Hypothalamus (tissue), 51 donors: ENCODE results near the gene SNUPN.

Source experiments
- DNase-seq, 51 donors: peaks; one replicate each; lab custom pipeline; 2025; lab: John Stamatoyannopoulos, UW

The SNUPN gene

DNA sequence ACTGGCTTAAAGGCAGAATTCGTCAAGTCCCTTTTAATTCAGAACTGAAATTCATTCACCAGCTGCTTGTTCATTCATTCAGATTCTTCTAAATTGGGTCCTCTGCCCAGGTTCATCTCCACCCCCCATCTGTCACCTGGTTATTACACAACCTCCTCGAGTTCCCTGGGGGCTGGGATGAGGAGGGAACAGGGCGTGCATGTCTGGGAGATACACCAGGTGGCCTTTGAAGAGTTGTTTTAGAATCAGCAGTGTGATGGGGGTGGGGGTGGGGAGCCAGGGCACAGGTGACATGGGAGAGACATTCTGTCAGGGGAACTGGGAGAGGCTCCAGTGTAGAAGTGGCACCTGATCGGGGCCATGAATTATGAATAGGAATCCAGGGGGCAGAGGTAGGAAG lies 30.4 kb upstream of the SNUPN start:
- no peak for DNase-seq

DNA sequence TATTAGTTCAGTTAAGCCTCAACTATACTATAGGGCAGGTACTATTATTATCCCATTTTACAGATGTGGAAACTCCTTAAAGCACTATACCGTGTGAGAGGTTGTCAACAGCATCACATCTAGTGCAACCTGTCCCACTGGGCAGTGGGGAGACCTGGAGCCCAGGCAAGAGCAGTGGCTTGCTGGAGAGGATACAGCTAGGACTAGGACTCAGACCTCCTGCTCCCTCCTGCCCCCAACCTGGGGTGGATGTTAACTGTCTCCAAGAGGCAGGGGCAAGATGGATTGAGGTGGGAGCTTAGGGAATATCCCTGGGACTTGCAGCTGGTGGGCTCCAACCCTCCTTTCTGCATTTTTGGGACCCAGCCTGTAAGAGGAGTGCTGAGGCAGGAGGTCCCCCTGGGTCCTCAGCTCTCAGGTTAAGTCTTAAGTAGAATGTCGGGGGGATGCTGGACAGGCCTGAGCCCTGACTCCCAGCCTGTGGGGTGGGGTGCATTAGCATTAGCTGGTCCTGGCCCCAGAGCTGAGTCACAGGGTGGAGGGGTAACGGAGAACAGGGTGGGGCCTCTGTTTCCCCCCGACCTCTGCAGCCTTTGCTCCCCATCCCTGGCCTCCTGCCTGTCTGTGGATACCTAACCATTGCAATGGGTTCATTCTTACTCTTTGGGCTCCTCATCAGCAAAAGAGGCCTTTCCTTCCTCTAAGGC lies 28.8 kb upstream of the SNUPN start:
- no peak for DNase-seq

DNA sequence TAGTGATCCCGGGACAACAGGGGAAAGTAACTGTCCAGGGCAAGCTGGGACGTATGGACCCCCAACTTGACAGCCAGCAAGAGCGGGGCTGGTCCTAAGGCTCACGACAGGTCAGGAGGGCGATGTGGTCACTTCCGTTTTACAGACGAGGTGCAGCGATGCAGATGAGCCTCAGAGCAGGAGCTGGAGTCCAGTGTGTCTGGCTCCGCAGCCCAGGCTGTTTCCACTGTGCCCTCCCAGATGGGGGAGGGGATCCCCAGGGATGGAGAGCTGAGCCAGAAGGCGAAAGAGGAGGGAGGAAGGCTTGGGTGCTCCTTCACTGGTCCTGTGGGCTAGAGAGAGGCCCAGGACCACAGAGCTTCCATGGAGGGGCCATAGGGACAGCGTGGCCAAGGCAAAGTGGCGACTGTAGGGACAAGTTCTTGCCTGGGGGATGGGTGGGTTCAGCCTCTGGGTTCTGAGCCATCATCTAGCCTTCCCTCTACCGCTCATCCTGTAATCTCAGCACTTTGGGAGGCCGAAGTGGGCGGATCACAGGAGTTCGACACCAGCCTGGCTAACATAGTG lies 27.9 kb upstream of the SNUPN start:
- DNase-seq = no peak

DNA sequence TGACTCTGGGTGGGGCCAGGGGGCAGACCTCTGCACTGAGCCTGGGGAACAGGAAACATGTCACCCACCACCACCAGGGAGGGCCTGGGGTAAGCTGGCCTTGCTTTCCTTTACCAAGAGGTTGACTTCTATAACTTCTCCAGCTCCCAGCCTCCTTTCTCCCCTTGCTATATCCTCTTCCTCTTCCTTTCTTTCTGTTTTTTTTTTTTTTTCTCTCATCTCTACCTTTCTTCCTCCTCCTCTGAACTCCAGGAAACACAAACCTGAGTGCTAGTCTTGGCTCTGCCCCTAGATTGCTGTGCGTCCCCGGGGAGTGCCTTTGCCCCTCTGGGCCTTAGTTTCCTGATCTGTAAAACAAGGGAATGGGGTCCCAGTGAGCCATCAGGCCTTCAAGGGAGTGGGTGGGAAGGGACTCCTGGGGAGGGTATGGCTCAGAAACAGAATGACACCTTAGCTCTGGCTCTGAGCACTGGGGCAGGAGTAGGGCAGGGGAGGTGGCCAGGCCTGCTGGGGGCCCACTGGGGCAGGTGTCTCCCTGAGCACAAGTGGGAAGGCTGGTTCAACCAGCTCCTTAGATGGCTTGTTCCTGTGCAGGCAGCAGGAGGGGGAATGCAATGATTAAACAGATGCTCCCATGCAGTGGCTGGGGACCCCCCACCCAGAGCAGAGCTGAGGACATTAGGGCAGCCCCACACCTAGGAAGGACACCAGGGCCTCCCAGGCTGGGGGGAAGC lies 26.5 kb upstream of the SNUPN start:
- DNase-seq = no peak

DNA sequence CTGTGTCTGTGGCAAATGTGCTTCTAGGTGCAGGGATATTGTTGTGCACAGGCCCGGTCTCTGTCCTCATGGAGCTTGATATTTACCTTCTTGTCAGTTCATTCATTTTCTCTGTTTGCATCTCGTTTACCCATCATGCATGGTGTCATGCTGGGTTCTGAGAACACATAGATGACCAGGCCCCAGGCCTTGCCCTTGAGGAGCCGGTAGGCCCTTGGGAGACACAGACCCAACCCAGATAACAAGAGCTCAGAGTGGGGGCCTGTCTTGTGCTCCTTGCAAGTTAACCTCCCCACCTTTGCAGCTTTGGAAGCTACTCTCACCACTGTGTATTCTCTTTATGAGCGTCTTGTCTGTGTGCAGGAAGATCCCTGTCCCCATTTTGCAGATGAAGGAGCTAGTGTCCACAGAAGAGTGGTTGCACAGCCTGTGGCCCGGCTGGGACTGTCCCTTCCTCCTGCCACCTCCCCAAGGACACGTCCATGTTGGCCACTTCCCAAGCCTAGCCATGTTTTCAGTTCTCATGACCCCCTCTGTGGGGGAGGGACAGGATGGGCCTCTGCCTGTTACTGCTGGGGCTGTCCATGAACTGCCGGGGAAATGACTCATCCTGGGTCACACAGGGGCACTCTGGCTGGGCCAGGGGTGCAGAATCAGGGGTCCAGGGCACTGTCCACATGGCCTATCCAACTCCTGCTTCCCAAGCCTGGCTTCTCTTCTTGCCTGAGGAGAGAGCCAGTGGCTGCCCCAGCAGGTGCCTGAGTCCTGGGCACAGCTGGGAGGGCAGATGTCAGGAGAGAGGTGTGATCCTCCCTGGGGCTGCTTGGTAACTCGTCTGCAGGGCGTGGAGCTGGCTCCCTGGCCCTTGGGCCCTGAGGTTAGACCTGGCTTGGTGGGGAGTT lies 25.6 kb upstream of the SNUPN start:
- DNase-seq = no peak

DNA sequence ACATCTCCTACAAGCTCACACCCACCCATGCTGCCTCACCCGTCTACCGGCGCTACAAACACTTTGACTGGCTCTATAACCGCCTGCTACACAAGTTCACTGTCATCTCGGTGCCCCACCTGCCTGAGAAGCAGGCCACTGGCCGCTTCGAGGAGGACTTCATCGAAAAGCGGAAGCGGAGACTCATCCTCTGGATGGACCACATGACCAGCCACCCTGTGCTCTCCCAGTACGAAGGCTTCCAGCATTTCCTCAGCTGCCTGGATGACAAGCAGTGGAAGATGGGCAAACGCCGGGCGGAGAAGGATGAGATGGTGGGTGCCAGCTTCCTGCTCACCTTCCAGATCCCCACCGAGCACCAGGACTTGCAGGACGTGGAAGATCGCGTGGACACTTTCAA lies 24.3 kb upstream of the SNUPN start:
- DNase-seq = no peak

DNA sequence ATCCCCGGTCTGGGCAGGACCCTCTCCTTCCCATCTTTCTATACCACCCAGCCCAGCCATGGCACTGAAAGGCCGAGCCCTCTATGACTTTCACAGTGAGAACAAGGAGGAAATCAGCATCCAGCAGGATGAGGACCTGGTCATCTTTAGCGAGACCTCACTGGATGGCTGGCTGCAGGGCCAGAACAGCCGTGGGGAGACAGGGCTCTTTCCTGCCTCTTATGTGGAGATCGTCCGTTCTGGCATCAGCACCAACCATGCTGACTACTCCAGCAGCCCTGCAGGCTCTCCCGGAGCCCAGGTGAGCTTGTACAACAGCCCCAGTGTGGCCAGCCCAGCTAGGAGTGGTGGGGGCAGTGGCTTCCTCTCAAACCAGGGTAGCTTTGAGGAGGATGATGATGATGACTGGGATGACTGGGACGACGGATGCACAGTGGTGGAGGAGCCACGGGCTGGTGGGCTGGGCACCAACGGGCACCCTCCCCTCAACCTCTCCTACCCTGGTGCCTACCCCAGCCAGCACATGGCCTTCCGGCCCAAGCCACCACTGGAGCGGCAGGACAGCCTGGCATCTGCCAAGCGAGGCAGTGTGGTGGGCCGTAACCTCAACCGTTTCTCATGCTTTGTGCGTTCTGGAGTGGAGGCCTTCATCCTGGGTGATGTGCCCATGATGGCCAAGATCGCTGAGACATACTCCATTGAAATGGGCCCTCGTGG lies 23.7 kb upstream of the SNUPN start:
- no peak for DNase-seq

DNA sequence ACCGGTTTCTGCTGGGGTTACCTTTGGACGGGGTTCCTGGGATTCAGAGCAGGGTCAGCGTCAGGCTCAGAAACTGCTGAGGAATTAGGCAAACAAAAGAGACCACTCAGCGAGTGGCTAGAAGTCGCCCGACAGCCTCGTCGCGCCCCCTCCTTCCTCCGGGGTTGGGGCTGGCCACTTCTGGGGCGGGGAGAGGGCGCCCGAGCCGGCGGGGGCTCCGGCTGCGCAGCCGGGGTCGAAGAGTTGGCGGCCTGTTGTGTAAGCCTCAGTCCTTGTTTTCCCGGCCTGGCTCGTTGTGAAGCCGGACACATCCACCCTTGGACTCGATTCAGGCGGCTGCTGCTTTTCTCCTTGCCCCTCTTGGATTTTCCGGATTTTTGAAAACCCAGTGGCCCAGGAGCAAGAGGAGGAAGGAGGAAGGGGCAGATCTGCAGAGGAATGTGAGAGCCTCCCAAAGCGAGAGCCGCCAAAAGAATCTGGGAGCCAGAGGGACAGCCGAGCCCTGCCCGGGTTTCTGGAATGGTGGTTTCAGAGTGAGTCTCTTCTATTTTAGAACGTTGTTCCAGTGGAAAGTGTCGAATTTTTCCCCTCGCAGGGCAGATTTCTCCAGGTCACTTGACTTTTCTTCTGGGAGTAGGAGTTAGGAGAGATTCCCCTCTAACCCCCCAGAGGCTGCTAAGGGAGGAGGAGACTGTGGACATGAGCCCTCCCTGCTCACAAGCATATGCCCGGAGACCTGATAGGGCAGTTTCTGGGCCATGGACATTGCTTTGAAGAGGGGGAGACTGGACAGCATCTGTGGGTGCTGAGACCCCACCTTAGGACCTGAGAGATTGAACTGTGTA lies 22.9 kb upstream of the SNUPN start:
- peak in 30 of 51 donors; percentile 25 to 74 (median 48) for DNase-seq

DNA sequence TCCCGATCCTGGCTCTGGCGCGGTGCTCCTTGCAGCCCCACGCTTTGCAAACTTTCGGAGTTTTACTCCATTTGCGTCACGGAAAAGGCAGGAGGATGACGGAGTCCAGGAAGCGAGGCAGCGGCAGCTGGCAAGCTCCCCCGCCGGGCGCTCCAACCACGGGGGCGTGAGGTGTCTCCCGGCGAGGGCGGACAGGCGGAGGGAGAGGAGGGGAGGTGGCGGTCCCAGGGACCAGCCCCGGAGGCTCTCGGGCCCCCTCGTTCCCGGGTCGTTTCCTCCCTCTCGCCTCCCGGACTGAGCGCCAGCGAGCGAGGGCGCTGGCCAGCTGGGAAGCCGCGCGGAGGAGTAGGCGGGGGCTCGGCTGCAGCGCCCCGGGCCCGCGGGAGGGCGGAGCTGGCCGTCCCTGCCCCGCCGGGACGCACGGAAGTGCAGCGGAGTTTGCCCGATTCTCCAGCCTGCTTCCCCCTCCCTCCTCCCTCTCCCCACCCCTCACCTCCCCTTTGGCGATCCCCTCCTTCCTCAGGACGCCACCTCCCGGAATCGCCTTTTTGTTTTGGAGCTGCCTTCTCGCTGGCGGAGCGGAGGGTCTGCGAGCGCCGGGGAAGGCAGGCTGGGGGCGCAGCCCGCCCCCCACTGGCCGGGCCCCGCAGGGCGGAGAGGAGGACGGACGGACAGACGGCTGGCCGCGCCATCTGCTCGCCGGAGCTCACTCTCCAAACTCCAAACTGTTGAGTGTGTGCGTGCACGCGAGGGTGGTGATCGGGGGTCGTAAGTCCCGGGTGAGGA lies 22.0 kb upstream of the SNUPN start, which contains the start of gene SNX33:
SNX33 (plus strand) TSS at position 543 of the 786 bp plus-strand sequence. CDS start 1,191 bp downstream, outside the sequence.
- peak in 43 of 51 donors; percentile 18 to 87 (median 63) for DNase-seq

DNA sequence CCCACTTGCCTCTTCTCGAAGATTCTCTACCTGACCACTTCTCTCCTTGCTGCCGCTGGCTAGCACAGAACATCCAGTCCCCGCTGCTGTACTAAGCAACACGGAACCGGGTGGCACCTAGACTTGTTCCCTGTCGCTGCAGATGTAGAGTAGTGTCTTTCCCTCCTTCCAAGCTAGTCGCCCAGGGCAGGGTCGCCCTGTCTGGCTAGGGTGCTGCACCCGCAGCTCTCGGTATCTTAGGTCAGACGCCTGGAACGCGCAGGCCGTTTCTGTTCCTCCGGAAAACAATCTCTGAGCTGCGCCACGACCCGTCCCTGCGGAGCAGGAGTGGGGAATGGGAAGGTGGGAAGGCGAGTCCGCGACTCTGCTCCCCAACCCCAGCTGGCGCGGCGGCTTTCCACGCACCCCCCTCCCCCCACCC lies 21.4 kb upstream of the SNUPN start:
- peak in 7 of 51 donors; percentile 36 to 56 (median 51) for DNase-seq

DNA sequence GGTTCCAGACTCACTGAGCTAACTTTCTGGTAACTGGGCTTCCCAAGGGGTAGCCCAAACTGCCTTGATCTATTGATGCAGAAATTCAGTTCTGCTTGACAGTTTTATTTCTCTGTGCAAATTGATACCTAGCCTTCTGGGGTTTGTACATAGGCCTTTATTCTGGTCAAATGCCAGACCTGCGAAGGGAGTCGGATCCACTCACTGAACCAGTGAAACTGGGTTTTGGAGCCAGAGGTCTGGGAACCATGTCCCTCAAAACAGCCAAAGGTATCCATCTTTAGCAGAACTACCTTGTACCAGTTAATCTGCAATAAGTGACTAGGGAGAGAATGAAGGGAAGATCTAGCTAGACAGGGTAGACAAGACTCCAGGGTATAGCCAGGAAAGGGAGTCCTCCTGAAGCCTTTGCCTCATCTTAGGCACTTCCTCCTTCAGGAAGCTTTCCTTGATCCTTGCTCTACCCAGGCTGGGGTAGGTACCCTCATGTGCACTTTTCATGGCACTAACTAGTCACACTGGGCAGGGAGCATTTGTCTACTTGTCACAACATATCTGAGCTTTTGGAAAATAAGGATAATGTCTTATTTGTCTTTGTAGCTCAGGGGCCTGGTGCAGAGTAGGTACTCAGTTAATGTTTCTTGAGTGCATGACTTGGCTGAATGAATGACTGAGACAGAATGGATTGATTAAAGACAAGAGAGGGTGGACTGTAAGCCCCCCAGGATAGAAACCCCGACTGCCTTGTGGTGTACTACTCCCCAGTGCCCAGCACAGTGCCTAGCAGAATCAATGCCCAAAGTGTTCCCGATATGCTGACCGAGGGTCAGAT lies 20.8 kb upstream of the SNUPN start:
- DNase-seq = no peak

DNA sequence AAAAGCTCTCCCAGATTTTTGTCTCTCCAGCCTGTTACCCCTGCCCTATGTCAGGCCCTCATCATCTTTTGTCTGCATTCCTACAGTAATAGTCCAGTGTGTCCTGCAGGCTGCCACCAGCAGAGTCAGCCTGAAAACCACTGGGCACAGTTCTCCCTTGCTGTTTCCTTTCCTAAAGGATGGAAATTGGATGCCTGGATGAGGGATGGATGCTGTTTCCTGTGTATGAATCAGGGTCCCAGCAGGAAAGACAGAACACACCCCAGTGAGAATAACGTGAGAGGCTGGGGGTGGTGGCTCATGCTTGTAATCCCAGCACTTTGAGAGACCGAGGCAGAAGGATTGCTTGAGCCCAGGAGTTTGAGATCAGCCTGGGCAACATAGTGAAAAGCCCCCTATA lies 18.9 kb upstream of the SNUPN start:
- no peak for DNase-seq

DNA sequence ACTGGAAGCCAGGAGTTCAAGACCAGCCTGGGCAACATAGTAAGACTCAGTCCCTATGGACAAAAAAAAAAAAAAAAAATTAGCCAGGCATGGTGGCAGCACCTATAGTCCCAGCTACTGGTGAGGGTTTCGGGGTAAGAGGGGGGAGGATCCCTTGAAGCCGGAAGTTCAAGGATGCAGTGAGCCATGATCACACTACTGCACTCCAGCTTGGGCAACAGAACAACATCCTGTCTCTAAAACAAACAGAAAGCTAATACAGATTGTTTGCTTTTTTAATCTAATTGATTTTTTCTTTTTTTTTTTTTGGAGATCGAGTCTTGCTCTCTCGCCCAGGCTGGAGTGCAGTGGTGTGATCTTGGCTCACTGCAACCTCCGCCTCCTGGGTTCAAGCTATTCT lies 16.1 kb upstream of the SNUPN start:
- no peak for DNase-seq

DNA sequence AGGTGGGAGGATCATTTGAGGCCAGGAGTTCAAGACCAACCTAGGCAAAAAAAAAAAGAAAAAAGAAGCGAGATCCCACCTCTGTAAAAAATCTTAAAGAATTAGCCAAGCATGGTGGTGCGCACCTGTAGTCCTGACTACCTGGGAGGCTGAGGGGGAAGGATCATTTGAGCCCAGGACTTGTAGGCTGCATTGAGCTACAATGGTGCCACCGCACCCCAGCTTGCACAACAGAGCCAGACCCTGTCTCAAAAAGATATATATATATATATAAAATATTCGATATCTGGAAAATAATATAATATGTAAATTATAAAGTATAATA lies 15.6 kb upstream of the SNUPN start:
- DNase-seq = no peak

DNA sequence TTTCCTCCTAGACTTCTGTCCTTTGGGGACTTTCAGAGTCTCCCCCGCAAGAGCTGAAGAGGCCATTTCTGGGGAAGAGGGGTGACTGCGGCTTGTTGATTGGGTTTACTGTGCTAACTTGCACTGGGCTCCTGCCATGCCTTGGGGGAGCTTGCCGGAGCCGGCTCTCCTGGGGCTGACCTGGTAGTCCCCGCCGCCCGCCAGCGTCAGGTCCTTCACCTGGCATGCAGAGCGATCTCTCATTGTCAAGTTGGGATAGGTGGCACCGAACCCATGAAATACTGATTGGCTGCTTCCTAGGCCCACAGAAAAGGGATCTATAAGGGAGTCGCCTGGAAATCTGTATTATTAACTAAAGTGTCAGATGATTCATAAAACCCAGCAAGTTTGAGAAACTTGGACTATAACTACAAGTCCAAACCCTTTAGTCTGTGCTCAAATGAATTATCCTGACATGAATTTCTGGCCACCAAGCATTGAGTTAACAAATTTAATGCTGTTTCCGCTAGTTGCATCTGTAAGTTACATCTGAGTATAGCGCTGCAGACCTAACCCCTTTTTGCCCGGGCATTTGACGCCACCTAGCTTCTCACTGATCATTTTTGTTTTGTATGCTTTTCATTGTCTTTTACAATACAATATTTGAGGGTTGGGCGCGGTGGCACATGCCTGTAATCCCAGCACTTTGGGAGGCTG lies 15.1 kb upstream of the SNUPN start:
- DNase-seq = peak in 5 of 51 donors; percentile 42 to 71 (median 54)

DNA sequence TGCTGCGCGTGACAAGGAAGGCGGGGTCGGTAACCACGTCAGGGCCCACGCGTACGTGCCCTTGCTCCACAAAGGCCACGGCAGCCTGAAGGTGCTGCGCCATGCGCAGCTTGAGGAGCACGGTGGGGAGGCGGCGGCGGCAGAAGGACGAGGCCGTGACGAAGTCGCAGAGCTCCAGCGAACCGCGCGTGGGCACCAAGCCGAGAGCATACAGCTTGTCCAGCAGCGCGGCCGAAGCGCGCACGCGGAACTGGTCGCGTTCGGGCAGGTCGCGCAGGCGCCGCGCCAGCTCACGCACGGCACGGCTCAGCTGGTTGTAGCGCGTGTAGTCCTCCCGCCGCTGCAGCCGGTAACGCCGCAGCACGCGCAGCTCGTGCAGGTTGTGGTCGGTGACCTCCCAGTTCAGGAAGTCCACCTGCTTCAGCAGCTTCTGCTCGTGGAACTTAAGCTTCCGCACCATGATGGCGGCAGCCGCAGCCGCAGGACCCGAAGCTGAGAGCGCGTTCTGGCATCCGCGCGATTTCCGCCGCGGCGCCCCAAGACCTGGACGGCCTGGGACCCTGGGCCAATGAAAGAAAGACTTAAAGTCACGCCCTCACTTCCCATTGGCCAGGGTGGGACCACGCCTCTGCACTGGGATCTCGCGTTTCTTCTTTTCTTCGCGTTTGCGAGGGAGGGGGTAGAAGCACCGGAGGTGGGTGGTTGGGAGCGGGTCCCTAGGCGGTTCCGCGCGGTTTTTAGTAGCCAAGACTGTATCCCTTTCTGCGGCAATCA lies 14.4 kb upstream of the SNUPN start, which contains the start of gene IMP3:
IMP3 (minus strand) TSS at position 516 of the 774 bp plus-strand sequence; CDS start at position 460, 56 bp downstream.
- DNase-seq = peak; percentile 56 to 97 (median 93)
